Measurements from ENCODE around the gene ANTKMT.
"Not testable (repeated sequence)": the region's sequence is repeated elsewhere in the genome, so short reads cannot be mapped to it uniquely, and the experiment has no call there.

The ANTKMT gene

DNA sequence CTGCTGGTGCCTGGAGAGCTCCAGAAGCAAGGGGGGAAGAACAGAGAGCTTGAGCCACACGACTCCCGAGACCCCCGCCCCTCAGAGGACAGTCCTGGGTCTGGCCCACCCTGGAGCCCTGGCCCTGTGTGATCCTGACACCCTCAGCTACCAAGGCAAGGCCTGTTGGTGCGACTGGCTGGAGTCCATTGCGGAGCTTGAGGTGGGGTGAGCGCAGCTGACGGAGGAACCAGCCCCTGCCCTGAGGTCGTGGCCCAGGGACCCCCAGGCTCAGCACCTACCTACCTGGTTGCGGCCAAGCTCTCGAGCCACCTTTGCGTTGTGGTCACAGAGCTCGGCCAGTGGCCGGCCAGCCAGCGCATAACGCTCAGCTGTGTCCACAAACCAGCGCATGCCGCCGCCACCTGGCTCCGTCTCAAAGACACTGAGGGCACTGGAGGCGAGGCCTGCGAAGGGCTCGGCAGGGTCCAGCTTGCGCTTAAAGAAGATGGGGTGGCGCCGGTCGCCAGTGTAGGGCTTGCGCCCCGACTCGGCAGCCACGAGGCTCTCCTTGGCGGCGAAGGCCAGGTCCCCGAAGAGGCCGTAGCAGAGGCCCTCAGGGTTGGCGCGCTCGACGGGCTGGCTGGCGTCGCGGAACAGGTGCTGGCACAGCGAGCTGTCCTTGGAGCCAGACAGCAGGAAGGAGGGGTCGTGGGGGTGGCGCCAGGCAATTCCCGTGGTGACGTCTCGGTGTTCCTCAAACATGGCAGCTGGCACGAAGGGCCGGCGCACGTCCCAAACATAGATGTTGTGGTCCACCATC, 34.3 kb upstream of the ANTKMT start:
- TF ChIP-seq, protein P1, sequence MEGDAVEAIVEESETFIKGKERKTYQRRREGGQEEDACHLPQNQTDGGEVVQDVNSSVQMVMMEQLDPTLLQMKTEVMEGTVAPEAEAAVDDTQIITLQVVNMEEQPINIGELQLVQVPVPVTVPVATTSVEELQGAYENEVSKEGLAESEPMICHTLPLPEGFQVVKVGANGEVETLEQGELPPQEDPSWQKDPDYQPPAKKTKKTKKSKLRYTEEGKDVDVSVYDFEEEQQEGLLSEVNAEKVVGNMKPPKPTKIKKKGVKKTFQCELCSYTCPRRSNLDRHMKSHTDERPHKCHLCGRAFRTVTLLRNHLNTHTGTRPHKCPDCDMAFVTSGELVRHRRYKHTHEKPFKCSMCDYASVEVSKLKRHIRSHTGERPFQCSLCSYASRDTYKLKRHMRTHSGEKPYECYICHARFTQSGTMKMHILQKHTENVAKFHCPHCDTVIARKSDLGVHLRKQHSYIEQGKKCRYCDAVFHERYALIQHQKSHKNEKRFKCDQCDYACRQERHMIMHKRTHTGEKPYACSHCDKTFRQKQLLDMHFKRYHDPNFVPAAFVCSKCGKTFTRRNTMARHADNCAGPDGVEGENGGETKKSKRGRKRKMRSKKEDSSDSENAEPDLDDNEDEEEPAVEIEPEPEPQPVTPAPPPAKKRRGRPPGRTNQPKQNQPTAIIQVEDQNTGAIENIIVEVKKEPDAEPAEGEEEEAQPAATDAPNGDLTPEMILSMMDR (IDR thresholded peaks at IDR 0.05; ENCODE audit: extremely low read depth, insufficient read depth, missing control alignments): no peak
- no peak for DNase-seq (ENCODE audit: low spot score)
- in situ Hi-C loops (cut with MboI; ENCODE audit: low pct_unique_long_range_greater_than_20kb, low sequenced_read_pairs, unreplicated experiment): no loop called here

DNA sequence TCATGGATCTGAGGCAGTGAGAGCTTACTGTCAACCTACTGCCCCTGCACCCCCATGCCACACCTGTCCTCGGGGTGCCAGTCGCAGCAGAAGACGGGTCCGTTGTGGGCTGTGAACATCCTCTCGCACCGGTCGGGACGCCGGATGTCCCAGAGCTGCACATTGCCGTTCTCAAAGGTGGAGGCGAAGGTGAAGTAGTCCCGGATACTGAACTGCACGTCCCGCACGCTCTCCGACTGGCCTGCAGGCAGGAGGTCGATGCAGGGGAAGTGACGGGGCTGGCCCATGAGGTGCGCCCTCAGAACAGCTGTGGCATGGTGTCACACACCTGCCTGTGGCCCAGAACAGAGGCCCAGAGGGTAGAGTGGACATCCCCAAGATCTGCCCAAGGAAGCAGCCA, 33.4 kb upstream of the ANTKMT start:
- in situ Hi-C loops (cut with MboI; ENCODE audit: low pct_unique_long_range_greater_than_20kb, low sequenced_read_pairs, unreplicated experiment): no loop called here
- TF ChIP-seq, protein P1 (IDR thresholded peaks at IDR 0.05; ENCODE audit: extremely low read depth, insufficient read depth, missing control alignments): no peak
- no peak for DNase-seq (ENCODE audit: low spot score)

- in situ Hi-C loops (cut with MboI; ENCODE audit: low pct_unique_long_range_greater_than_20kb, low sequenced_read_pairs, unreplicated experiment): no loop called here
- no peak for DNase-seq (ENCODE audit: low spot score)
- TF ChIP-seq, protein P1 (IDR thresholded peaks at IDR 0.05; ENCODE audit: extremely low read depth, insufficient read depth, missing control alignments): no peak
Measured at GRCh38 chr16:689175-689897, 31.6 kb upstream of the ANTKMT start.

- DNase-seq (ENCODE audit: low spot score); in situ Hi-C loops (cut with MboI; ENCODE audit: low pct_unique_long_range_greater_than_20kb, low sequenced_read_pairs, unreplicated experiment): not testable (repeated sequence)
Measured at GRCh38 chr16:691242-691641, 29.7 kb upstream of the ANTKMT start.

GRCh38 chr16:692356-693108, 28.4 kb upstream of the ANTKMT start:
- in situ Hi-C loops (cut with MboI; ENCODE audit: low pct_unique_long_range_greater_than_20kb, low sequenced_read_pairs, unreplicated experiment): no loop called here
- DNase-seq (ENCODE audit: low spot score): no peak
- TF ChIP-seq, protein P1 (IDR thresholded peaks at IDR 0.05; ENCODE audit: extremely low read depth, insufficient read depth, missing control alignments): no peak

- TF ChIP-seq, protein P1 (IDR thresholded peaks at IDR 0.05; ENCODE audit: extremely low read depth, insufficient read depth, missing control alignments): no peak
- in situ Hi-C loops (cut with MboI; ENCODE audit: low pct_unique_long_range_greater_than_20kb, low sequenced_read_pairs, unreplicated experiment): no loop called here
- no peak for DNase-seq (ENCODE audit: low spot score)
Measured at GRCh38 chr16:693364-693763, 27.6 kb upstream of the ANTKMT start.
